ENCODE data around the gene C3orf20. TPM values are rescaled to one million over a fixed set of nuclear protein-coding genes. Genes with fewer than 3 reads are reported as not detected.

C3orf20 gene
- total RNA-seq, 4 donors from 2014 or later: 0.11 TPM; not detected in 3

- no peak for TF ChIP-seq CTCF (IDR thresholded peaks at IDR 0.05)
- no peak for TF ChIP-seq POLR2A (IDR thresholded peaks at IDR 0.05; ENCODE audit: low read depth)
- TF ChIP-seq EP300 (IDR thresholded peaks at IDR 0.05): no peak
- no peak for TF ChIP-seq POLR2AphosphoS5 (IDR thresholded peaks at IDR 0.05)
- no peak for DNase-seq (ENCODE audit: extremely low spot score)
- Histone ChIP-seq H3K4me1 (no peaks in the 10 kb centered on the region), H3K27ac (replicated peaks in 1 of 4) (no peak overlapping the region), H3K27me3 (no peaks in the 10 kb centered on the region), H3K9me3 (no peaks in the 10 kb centered on the region), H3K36me3 (no peaks in the 10 kb centered on the region), H3K4me3 (no peak overlapping the region)
- 90% methylated on average over 1 of the region's 1 CpG for WGBS
- intact Hi-C loops (cut with DNase I): no loop called here
Observed at GRCh38 chr3:14691719-14692118, 16.8 kb downstream of the C3orf20 start.

GRCh38 chr3:14698601-14699244 lies 23.8 kb downstream of the C3orf20 start:
- H3K4me1 ChIP-seq: no peaks in the 10 kb centered on the region
- TF ChIP-seq POLR2AphosphoS5 (IDR thresholded peaks at IDR 0.05) (no peak), CTCF (IDR thresholded peaks at IDR 0.05) (no peak), EP300 (IDR thresholded peaks at IDR 0.05) (no peak), POLR2A (IDR thresholded peaks at IDR 0.05; ENCODE audit: low read depth) (no peak)
- H3K27ac ChIP-seq (replicated peaks in 1 of 4): no peak overlapping the region
- no peak for DNase-seq (ENCODE audit: extremely low spot score)
- H3K9me3 ChIP-seq: no peaks in the 10 kb centered on the region
- intact Hi-C loops (cut with DNase I): no loop called here
- H3K27me3 ChIP-seq: no peaks in the 10 kb centered on the region
- 100% methylated on average over 1 of the region's 1 CpG for WGBS
- H3K36me3 ChIP-seq: peaks cover 0 to 4% (median 0%) of the 10 kb centered on the region in 4 donors
- no peak overlapping the region for H3K4me3 ChIP-seq

- intact Hi-C loops (cut with DNase I): no loop called here
- peaks cover 0 to 4% (median 0%) of the 10 kb centered on the region in 4 donors for H3K36me3 ChIP-seq
- no peaks in the 10 kb centered on the region for H3K27me3 ChIP-seq
- no peaks in the 10 kb centered on the region for H3K9me3 ChIP-seq
- H3K27ac ChIP-seq (replicated peaks in 1 of 4): no peak overlapping the region
- H3K4me1 ChIP-seq: no peaks in the 10 kb centered on the region
- DNase-seq (ENCODE audit: extremely low spot score): no peak
- WGBS: 67% methylated on average over 1 of the region's 1 CpG
- TF ChIP-seq CTCF (IDR thresholded peaks at IDR 0.05) (no peak), EP300 (IDR thresholded peaks at IDR 0.05) (no peak), POLR2A (IDR thresholded peaks at IDR 0.05; ENCODE audit: low read depth) (no peak), POLR2AphosphoS5 (IDR thresholded peaks at IDR 0.05) (no peak)
- no peak overlapping the region for H3K4me3 ChIP-seq
Observed at GRCh38 chr3:14699643-14700042, 24.7 kb downstream of the C3orf20 start.

DNA sequence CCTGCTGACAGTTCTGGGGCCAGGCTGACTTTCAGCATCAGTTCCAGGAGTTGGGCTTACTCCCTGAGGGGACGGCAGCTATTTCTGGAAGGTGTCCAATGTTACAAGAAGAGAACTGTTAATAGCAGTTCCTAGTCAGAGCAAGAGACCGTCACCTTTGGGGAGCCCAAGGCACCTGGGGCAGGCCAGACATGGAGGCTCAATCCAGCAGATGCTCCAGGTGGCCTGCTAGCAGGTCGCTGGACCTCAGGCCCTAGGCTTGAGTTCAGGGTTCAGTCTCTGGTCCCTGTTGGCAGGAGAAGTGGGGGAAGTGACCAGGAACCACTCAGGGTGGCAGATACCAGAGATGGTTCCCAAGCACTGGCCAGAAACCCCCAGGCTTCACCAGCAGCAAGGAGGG lies 25.9 kb downstream of the C3orf20 start:
- H3K27me3 ChIP-seq: no peaks in the 10 kb centered on the region
- 40% methylated on average over 1 of the region's 3 CpGs for WGBS

More for the DNA sequence above, 25.9 kb downstream of the C3orf20 start:
- Histone ChIP-seq H3K4me3 (no peak overlapping the region), H3K4me1 (no peaks in the 10 kb centered on the region), H3K27ac (replicated peaks in 1 of 4) (no peak overlapping the region), H3K36me3 (peaks cover 0 to 4% (median 0%) of the 10 kb centered on the region in 4 donors), H3K9me3 (no peaks in the 10 kb centered on the region)
- no peak for TF ChIP-seq POLR2AphosphoS5 (IDR thresholded peaks at IDR 0.05)
- TF ChIP-seq EP300 (IDR thresholded peaks at IDR 0.05): no peak
- TF ChIP-seq CTCF (IDR thresholded peaks at IDR 0.05): no peak
- TF ChIP-seq POLR2A (IDR thresholded peaks at IDR 0.05; ENCODE audit: low read depth): no peak
- DNase-seq (ENCODE audit: extremely low spot score): no peak
- intact Hi-C loops (cut with DNase I): no loop called here
